Stimulated activated CD8-positive, alpha-beta memory T cell treated with anti-CD3 and anti-CD28 coated beads, Interleukin-4, amount 100 ng/mL, for 48 hours (primary cell): ENCODE measurements around the gene VDAC1.
A peak's percentile ranks its signal among the peaks of the same experiment; 100 is the strongest.
"Not testable (repeated sequence)": the region's sequence is repeated elsewhere in the genome, so short reads cannot be mapped to it uniquely, and the experiment has no call there.

ENCODE experiments used
- DNase-seq: peaks from one replicate; pipeline ENCODE4 v3.0.0-alpha.2; 2020

VDAC1 gene, protein sequence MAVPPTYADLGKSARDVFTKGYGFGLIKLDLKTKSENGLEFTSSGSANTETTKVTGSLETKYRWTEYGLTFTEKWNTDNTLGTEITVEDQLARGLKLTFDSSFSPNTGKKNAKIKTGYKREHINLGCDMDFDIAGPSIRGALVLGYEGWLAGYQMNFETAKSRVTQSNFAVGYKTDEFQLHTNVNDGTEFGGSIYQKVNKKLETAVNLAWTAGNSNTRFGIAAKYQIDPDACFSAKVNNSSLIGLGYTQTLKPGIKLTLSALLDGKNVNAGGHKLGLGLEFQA

GRCh38 chr5:134004626-134005416 lies at the start of gene VDAC1:
Gene VDAC1 (minus strand): TSS chr5:134004975. CDS start chr5:133993012, 11,963 bp downstream.
- DNase-seq = peak; percentile 81

DNA sequence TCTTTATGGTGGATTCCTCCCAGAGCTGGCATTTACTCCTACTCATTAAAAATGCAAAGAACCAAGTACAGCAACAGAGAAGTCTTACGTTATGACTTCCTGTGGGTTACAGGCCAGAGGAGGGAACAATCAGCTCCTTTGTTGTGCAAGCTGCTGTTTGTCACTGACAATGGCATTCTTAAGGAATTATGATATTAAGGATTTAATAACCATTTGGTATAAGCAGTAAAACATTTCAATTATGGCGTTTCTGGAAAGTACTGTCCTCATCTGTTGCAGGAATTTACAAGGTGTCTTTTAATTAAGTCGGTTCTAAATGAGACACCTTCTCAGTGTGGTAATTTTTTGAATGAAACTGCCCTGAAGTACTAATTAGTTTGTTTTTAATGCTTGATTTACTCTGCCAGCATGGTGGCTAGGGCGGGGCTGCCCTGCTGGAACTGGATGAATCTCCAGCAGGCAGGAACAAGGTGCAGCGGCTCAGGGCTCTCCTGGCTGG lies 49.1 kb upstream of the VDAC1 start:
- DNase-seq = no peak

- no peak for DNase-seq
Measured at GRCh38 chr5:134053314-134053839, 48.6 kb upstream of the VDAC1 start.

DNA sequence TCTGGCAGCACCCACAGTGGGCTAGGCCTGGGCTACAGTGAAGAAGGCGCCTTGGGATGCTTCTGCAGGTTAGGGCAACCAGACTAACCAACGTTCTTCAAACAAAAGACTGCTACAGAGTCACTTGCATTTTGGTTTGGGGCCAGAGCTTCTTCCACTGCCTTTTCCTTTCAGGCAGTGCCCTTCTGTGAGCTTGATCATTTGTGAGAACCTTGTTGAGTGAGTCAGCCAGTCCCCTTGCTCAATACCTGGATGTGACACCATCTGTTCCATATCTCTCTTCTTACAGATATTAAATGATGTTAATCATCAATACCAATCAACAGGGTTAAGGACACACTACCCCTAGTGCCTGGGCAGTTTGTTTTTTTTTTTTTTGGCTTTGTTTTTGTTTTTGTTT lies 46.5 kb upstream of the VDAC1 start:
- DNase-seq = no peak

DNA sequence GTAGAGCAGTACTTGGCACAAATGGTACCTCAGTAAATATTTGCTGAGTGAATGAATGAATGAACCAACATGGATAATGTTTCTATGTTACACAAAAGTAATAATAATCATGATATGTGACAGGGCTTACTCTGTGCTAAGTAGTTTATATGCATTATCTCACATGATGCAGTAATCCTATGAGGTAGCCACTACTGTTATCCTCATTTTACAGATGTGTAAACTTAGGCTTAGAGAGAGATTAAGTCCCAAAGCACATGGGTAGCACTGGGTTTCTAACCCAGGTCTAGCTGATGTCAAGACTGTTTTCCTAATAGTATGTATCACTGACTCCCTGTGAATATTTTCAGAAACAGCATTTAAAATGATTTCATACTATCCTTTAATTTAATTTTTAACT lies 44.1 kb upstream of the VDAC1 start:
- DNase-seq = no peak

DNA sequence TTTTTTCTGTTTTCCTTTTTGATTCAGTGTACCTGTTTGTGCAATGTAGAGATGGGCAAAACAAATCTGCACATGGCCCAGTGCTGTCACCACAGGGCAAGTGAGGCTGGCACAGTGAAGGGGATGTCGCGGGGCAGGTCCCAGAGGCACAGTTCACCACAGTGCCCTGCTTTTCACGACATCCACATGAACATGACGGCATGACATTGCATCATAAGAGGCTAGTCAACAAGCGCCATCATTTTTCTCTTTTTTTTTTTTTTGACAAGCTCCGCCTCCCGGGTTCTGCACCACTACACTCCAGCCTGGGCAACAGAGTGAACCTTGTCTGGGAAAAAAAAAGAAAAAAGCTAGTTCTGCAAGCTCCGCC lies 42.9 kb upstream of the VDAC1 start:
- no peak for DNase-seq

- no peak for DNase-seq
Measured at GRCh38 chr5:134046801-134047686, 42.3 kb upstream of the VDAC1 start.

DNA sequence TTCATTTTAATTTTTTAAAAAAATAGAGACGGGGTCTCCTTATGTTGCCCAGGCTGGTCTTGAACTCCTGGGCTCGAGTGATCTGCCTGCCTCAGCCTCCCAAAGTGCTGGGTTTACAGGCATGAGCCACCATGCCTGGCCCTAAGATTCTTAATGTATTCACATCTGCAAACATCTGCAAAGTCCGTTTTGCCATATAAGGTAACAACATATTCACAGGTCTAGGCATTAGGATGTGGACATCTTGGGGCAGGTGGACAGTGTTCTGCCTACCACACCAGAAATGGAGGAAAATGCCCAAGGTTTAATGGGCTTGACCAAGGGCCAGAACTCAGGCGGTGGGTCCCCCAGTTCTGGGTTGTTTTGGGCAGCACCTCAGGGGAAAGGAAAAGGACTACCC lies 41.6 kb upstream of the VDAC1 start:
- no peak for DNase-seq

GRCh38 chr5:134043793-134044792 lies 39.3 kb upstream of the VDAC1 start:
- DNase-seq = no peak

DNA sequence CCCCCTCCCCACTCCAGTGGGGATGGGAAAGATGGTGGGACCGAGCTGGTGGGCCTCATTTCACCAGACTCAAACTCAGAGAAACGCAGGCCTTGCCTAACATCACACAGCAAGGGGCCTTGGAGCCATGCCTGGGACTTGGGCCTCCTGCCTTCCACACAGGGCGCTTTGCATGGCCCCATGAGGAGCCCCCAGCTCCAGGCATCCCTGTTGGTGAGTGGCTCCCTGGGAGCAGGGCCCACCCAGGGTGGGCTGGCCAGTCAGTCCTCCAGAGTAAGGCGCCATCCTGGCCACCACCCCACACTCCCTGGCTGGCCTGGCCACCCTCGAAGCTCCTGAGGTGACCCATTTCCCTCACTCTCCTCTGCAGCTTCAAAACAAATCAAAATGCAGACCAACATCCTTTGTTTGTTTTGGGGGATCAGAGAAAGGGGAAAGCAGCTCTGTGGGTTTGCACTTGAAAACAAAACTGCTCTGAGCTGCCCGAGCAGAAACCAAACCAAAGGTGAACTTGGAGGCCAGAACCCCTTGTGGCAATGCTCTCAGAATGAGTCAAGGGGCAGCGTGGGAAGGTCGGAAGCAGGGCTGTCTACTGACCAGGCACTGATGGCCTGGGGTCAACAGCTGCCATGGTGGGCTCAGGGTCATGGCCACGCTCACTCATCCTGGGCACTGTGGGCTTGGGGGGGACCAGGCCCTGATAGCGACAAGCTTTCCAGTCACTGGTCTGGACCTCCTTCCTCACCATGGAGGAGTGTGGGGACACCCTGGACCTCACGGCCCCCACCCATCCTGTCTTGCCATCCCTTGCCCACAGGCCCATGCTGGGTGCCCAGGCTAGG lies 37.0 kb upstream of the VDAC1 start:
- no peak for DNase-seq

DNA sequence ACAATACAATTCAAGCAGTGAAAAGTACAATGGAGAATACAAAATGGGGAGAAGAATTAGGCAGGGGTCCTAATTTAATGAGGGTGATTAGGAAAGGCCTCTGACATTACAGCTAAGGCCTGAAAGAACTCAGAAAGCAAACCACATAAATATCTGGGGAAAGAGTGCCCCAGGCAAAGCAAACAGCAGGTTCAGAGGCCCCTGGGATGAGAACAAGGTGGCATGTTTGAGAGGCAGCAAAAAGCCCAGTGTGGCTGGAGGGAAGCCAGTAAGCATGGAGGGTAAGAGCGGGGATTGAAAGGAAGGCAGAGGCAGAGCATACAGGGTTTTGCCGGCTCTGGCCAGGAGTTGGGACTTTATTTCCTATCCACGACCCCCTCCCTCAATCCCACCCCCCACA lies 33.4 kb upstream of the VDAC1 start:
- DNase-seq = no peak

DNA sequence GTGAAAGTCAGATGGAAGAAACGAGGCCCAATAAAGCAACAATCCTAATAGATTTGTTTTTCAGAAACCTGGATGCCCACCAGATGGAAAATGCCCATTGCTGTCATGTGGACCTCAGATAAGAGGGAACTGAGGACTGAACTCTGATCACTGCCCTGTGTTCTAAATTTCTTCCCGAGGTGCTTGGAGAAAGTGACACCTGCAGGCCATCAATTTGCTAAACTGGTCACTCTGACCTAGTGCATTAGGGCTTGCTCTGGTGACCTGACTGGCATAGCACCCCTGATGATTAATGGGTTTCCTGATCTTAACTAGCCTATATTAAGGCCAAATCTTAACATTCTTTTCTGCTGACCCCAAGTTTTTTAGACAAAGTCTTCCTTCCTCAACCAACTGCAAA lies 32.4 kb upstream of the VDAC1 start:
- no peak for DNase-seq

DNA sequence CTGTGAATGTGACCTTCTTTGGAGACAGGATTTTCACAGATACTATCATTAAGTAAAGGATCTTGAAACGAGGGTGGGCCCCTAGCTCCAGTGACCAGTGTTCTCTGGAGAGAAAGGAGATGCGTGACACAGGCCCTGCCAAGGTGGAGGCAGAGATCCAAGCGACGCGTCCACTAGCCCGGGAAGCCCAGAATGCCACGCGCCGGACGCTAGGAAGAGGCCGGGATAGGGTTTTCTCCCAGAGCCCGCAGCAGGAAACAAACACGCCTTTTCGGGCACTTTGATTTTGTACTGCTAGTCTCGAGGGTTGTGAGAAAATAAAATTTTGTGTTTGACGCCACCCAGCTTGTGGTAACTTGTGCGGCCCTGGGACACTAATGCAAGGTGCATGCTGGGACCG lies 29.6 kb upstream of the VDAC1 start:
- DNase-seq = no peak

GRCh38 chr5:134030303-134030964 lies 25.7 kb upstream of the VDAC1 start:
- DNase-seq = not testable (repeated sequence)

GRCh38 chr5:134029156-134029555 lies 24.4 kb upstream of the VDAC1 start:
- no peak for DNase-seq

DNA sequence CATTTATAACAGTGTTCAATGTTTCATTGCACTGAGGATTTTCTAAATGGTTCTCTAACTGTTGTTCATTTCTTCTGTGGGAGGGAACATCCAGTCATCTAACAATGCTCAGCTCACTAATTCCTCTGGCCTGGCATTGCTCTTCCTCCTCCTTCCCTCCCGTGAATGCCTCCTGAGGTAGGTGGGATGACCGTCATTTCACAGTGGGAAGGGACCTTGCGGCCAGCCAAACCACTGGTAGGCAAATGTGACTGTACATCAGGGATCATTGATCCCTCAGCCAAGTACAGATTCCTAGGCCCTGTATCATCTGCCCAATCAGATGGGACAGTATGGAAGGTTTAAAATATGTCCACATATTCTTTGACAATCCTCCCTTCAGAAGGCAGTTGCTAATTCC lies 23.7 kb upstream of the VDAC1 start:
- DNase-seq = no peak

DNA sequence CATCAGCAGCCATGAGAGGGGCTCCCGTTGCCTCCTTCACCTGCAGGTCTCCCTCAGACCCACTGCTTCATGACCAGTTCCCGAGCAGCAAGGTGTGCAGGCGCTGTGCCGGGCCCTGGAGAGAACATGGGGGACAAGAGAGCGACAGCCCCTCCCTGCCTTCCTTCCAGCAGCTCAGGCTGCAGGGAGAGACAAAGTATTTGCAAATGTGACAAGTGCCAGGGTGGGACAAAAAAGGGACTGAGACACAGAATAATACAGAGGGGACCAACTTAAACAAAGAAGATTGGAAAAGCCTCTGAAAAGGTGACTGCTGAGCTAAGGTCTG lies 22.5 kb upstream of the VDAC1 start:
- no peak for DNase-seq

GRCh38 chr5:134026521-134027287 lies 21.9 kb upstream of the VDAC1 start:
- peak; percentile 60 for DNase-seq

DNA sequence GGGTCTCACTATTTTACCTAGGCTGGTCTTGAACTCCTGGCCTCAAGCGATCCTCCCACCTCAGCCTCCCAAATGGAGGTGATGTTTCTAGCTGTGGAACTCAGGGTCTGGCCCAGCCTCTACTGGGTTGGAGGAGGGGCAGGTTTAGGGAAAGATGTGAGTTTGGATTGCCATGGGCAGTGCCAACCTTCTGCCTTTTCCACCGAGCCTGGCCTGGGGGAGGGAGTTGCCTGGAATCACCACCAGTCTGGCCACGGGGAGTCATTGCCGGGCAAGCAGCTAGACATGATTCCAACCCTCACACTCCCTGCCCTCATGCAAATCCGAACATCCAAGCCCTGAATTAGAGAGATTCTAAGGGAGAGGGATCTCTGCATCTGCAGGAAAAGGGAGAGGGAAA lies 21.0 kb upstream of the VDAC1 start:
- no peak for DNase-seq

DNA sequence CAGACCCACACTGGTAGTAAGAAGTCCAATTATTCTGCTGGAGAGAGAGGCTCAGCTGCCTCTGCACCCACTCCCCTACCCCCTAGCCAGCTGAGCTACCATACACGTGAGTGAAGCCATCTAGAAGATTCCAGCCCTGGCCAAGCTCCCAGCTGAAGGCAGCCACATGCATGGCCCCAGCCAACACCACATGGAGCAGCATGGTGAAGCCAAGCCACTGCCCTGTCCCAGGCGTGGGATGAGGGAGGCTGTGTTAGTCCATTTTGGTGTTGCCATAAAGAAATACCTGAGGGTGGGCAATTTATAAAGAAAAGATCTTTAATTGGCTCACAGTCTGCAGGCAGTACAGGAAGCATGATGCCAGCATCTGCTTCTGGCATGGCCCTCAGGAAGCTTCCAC lies 20.0 kb upstream of the VDAC1 start:
- DNase-seq = no peak
